ENCODE results near the gene ABI1. TPM values are rescaled to one million over a fixed set of nuclear protein-coding genes. Genes with fewer than 3 reads are reported as not detected.

ABI1 gene
- total and polyA plus RNA-seq, 8 donors = 11.7 to 71.0 (median 22.7) TPM

DNA sequence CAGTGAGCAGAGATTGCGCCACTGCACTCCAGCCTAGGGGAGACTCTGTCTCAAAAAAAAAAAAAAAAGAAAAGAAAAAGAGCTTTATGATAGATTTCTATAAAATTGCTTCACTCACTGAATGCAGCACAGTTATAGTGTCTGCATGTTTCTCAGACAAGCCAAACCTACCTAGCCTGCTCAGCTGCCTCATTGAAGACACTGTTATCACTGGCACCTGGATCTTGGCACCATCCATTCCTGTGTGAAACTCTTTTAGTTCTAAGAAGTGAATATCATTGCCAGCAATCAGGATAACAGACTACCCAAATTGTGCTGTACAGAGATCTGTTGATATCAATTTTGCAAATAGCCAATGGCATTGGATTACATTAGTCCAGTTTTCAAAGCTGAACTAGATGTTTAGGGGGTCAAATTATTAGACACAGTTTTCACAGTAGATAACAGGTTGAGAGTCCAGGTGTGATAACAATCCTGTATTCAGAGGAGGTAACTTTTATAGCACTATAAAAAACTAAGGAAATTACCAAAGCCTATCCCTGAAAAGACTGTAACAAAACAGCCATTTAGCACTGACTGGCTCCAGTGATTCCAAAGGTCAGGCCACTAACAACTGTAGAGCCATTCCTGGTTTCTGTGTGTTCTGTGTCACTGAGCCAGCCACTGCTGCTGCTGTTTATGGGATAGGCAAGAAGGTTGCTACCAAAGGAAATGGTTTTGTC lies 146.2 kb downstream of the ABI1 start:
- Histone ChIP-seq H3K27me3 (no peaks in the 10 kb centered on the region), H3K4me3 (no peak overlapping the region), H3K27ac (no peak overlapping the region), H3K4me1 (no peaks in the 10 kb centered on the region), H3K9me3 (no peaks in the 10 kb centered on the region), H3K36me3 (peaks cover 3 to 79% (median 56%) of the 10 kb centered on the region in 4 donors)
- intact Hi-C loops (cut with DNase I; ENCODE audit: low total_unique reads) = no loop called here
- 94 to 100% (median 100%) methylated on average over 1 of the region's 1 CpG for WGBS, 5 donors
- DNase-seq = peak in 1 of 2 donors; percentile 44
- TF ChIP-seq, protein P1, sequence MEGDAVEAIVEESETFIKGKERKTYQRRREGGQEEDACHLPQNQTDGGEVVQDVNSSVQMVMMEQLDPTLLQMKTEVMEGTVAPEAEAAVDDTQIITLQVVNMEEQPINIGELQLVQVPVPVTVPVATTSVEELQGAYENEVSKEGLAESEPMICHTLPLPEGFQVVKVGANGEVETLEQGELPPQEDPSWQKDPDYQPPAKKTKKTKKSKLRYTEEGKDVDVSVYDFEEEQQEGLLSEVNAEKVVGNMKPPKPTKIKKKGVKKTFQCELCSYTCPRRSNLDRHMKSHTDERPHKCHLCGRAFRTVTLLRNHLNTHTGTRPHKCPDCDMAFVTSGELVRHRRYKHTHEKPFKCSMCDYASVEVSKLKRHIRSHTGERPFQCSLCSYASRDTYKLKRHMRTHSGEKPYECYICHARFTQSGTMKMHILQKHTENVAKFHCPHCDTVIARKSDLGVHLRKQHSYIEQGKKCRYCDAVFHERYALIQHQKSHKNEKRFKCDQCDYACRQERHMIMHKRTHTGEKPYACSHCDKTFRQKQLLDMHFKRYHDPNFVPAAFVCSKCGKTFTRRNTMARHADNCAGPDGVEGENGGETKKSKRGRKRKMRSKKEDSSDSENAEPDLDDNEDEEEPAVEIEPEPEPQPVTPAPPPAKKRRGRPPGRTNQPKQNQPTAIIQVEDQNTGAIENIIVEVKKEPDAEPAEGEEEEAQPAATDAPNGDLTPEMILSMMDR (IDR thresholded peaks at IDR 0.05) = no peak
- TF ChIP-seq POLR2A (IDR thresholded peaks at IDR 0.05) = no peak
- TF ChIP-seq EP300 (IDR thresholded peaks at IDR 0.05) = no peak

DNA sequence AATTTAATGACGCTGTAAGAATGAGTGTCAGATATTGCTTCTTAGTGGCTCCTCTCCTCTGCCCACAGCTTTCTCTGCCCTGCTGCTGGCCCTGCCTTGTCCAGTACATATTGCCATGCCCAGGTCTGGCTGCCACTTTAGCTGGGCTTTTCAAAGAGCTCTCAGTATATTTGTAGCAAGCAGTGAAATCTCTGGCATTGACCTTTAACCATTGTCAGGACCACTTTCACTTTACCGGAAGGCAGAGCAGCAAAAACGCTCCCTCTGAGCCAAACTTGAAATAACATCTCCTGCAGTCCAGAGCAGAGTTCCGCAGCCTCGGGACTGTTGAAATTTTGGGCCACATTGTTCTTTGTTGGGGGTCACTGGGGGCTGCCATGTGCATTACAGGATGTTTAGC lies 149.4 kb downstream of the ABI1 start:
- intact Hi-C loops (cut with DNase I; ENCODE audit: low total_unique reads) = no loop called here
- TF ChIP-seq POLR2AphosphoS5 (IDR thresholded peaks at IDR 0.05) = no peak
- no peak for TF ChIP-seq EP300 (IDR thresholded peaks at IDR 0.05)
- TF ChIP-seq, protein P1 (IDR thresholded peaks at IDR 0.05) = no peak
- no peak for TF ChIP-seq POLR2A (IDR thresholded peaks at IDR 0.05)
- no peaks in the 10 kb centered on the region for H3K9me3 ChIP-seq
- no peak overlapping the region for H3K27ac ChIP-seq
- H3K4me3 ChIP-seq = no peak overlapping the region
- no peaks in the 10 kb centered on the region for H3K4me1 ChIP-seq
- 86 to 93% (median 88%) methylated on average over 5 of the region's 5 CpGs for WGBS, 5 donors
- no peaks in the 10 kb centered on the region for H3K27me3 ChIP-seq
- DNase-seq = no peak
- H3K36me3 ChIP-seq = peaks cover 7 to 88% (median 69%) of the 10 kb centered on the region in 4 donors

DNA sequence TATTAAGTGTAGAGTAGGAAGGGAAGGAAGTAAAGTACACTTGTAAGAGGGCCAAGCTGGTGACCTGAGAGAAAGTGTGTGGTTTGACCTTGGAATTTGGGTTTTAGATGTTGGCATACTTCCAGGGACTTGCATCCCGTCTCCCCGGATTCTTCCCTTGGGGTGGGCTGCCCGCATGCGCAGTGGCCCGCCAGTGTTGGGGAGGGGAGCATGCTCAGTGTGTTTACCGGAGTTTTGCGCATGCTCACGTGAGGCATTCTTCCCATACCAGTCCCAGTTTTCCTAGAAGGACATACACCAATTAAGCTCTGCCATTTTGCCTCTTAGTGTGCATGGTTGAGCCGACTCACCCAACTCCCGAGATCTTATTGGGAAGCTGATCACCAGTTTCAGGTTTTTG lies 153.8 kb downstream of the ABI1 start:
- H3K36me3 ChIP-seq = peaks cover 7 to 70% (median 60%) of the 10 kb centered on the region in 4 donors
- TF ChIP-seq POLR2A (IDR thresholded peaks at IDR 0.05) (no peak), EP300 (IDR thresholded peaks at IDR 0.05) (no peak), POLR2AphosphoS5 (IDR thresholded peaks at IDR 0.05) (no peak)
- TF ChIP-seq, protein P1 (IDR thresholded peaks at IDR 0.05) = no peak
- H3K4me1 ChIP-seq = no peaks in the 10 kb centered on the region
- H3K4me3 ChIP-seq = no peak overlapping the region
- no peaks in the 10 kb centered on the region for H3K9me3 ChIP-seq
- no peaks in the 10 kb centered on the region for H3K27me3 ChIP-seq
- no peak for DNase-seq
- 88 to 96% (median 92%) methylated on average over 10 of the region's 10 CpGs for WGBS, 5 donors
- no peak overlapping the region for H3K27ac ChIP-seq
- intact Hi-C loops (cut with DNase I; ENCODE audit: low total_unique reads) = no loop called here

DNA sequence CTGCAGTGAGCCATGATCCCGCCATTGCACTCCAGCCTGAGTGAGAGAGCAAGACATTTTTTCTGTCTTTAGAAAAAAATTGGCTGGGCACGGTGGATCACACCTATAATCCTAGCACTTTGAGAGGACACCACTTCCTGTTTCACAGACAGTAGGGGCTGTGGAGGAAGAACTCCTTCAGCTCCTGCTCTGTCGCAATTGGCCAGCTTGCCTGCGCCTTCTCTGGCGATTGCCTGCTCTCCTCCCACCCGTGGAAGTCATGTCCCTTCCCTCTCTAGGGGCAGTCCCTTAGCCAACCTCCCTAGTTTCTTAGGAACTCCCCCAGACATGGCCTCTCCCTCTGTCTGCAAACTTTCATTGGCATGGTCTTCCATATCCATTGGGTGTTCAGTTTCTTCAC lies 154.6 kb downstream of the ABI1 start:
- no peak overlapping the region for H3K27ac ChIP-seq
- H3K4me3 ChIP-seq = no peak overlapping the region
- H3K36me3 ChIP-seq = peaks cover 7 to 66% (median 58%) of the 10 kb centered on the region in 4 donors
- WGBS, 5 donors = 84 to 90% (median 85%) methylated on average over 6 of the region's 6 CpGs
- H3K4me1 ChIP-seq = peaks cover 0 to 5% (median 0%) of the 10 kb centered on the region in 4 donors
- H3K27me3 ChIP-seq = no peaks in the 10 kb centered on the region
- no peaks in the 10 kb centered on the region for H3K9me3 ChIP-seq
- DNase-seq = no peak
- intact Hi-C loops (cut with DNase I; ENCODE audit: low total_unique reads) = no loop called here
- no peak for TF ChIP-seq POLR2AphosphoS5 (IDR thresholded peaks at IDR 0.05)
- no peak for TF ChIP-seq POLR2A (IDR thresholded peaks at IDR 0.05)

DNA sequence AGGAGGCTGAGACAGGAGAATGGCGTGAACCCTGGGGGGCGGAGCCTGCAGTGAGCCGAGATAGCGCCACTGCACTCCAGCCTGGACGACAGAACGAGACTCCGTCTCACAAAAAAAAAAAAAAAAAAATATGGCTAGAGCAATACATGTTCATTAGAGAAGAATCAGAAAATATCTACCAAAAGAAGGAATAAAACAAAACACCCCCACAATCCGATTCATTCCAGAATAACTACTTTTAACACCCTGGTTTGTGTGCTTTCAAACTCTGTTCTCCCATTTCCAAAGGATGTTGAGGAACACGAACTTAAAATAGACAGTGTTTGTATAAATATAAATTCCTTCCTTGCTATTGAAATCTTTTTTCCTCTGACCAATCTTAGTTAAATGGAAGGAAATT lies 156.8 kb downstream of the ABI1 start:
- TF ChIP-seq POLR2AphosphoS5 (IDR thresholded peaks at IDR 0.05) (no peak), POLR2A (IDR thresholded peaks at IDR 0.05) (no peak), EP300 (IDR thresholded peaks at IDR 0.05) (no peak)
- TF ChIP-seq, protein P1 (IDR thresholded peaks at IDR 0.05) = no peak
- no peaks in the 10 kb centered on the region for H3K9me3 ChIP-seq
- 71 to 85% (median 84%) methylated on average over 2 to 9 of the region's 9 CpGs for WGBS, 5 donors
- no peaks in the 10 kb centered on the region for H3K27me3 ChIP-seq
- H3K27ac ChIP-seq = no peak overlapping the region
- no peak for DNase-seq
- H3K4me3 ChIP-seq = no peak overlapping the region
- H3K36me3 ChIP-seq = peaks cover 7 to 45% (median 44%) of the 10 kb centered on the region in 4 donors
- intact Hi-C loops (cut with DNase I; ENCODE audit: low total_unique reads) = no loop called here
- peaks cover under 1 to 17% (median 2%) of the 10 kb centered on the region in 4 donors for H3K4me1 ChIP-seq
